ENCODE results near the gene CDC14A.

DNA sequence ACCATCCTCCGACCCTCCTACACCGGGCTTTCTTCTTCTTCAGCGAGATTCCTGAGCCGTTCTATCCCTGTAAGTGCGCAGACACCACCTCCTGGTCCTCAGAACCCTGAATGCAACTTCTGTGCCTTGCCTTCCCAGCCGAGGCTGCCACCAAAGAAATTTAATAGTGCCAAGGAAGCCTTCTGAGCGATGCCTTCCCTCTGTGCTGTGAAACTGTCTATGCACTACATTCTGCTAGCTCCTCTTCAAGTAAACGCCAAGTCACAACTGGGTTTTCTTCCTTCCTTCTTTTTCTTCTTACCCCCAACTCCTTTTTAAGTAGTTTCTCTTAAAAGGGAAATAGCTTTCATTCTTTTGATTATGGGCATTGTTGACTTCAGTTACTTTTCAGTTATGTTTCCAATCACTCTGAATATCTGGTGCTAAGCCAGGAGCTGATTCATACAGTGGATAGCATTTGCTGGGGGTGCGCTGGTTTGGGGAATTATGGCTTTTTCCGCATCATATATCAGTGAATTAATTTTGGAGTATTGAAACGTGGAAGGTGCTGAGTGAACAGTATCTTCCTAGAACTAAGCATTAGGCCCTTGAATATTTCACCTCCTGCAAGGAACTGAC lies 147.0 kb downstream of the CDC14A start:
- TF ChIP-seq, protein P1, sequence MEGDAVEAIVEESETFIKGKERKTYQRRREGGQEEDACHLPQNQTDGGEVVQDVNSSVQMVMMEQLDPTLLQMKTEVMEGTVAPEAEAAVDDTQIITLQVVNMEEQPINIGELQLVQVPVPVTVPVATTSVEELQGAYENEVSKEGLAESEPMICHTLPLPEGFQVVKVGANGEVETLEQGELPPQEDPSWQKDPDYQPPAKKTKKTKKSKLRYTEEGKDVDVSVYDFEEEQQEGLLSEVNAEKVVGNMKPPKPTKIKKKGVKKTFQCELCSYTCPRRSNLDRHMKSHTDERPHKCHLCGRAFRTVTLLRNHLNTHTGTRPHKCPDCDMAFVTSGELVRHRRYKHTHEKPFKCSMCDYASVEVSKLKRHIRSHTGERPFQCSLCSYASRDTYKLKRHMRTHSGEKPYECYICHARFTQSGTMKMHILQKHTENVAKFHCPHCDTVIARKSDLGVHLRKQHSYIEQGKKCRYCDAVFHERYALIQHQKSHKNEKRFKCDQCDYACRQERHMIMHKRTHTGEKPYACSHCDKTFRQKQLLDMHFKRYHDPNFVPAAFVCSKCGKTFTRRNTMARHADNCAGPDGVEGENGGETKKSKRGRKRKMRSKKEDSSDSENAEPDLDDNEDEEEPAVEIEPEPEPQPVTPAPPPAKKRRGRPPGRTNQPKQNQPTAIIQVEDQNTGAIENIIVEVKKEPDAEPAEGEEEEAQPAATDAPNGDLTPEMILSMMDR (conservative IDR thresholded peaks at IDR 0.05; ENCODE audit: low read depth, low read length): no peak
- no peak for TF ChIP-seq EZH2 (IDR thresholded peaks at IDR 0.05; ENCODE audit: borderline replicate concordance, low read depth, low read length, poor library complexity, severe bottlenecking)
